Activated naive CD4-positive, alpha-beta T cell treated with anti-CD3 and anti-CD28 coated beads, Interleukin-2, amount 10 ng/mL, durations not matched to agents 7 days and 5 days (primary cell): ENCODE measurements around the gene SF3B2.
A peak's percentile ranks its signal among the peaks of the same experiment; 100 is the strongest.

Experiments used
- CTCF ChIA-PET: fragments of 350-600 bp; sonication (Branson Sonifier 250); formaldehyde crosslinking; loops from one replicate; lab custom pipeline; 2021; ENCODE audit warnings: antibody characterized with exemption; lab: Charles Lee
- DNase-seq: peaks from one replicate; pipeline ENCODE4 v3.0.0-alpha.2; 2020
- H3K27ac Mint-ChIP-seq: one replicate; pipeline ENCODE4 v1.8.0; 2021; ENCODE audit warnings: mild to moderate bottlenecking, moderate library complexity, mixed read lengths
- H3K27me3 Mint-ChIP-seq: one replicate; pipeline ENCODE4 v1.8.0; 2021; ENCODE audit warnings: mild to moderate bottlenecking, mixed read lengths
- H3K36me3 Mint-ChIP-seq: one replicate; pipeline ENCODE4 v1.8.0; 2021; ENCODE audit warnings: mixed read lengths
- H3K4me1 Mint-ChIP-seq: one replicate; pipeline ENCODE4 v1.8.0; 2021; ENCODE audit warnings: mixed read lengths
- H3K4me3 Mint-ChIP-seq: one replicate; pipeline ENCODE4 v1.8.0; 2021; ENCODE audit warnings: mild to moderate bottlenecking, moderate library complexity, mixed read lengths
- H3K9me3 Mint-ChIP-seq: one replicate; pipeline ENCODE4 v1.8.0; 2021; ENCODE audit warnings: mixed read lengths

The SF3B2 gene

GRCh38 chr11:66067640-66068039, 15.5 kb downstream of the SF3B2 start:
- CTCF ChIA-PET = interaction anchor here (0.6 to 8.9 kb wide), 19 partner anchors 8 to 453 kb away, joined by 3 to 89 read pairs (median 5); partner anchors contain the start of gene SF3B2
- no peak overlapping the region for H3K27ac Mint-ChIP-seq
- H3K4me1 Mint-ChIP-seq = peaks cover 61% of the 10 kb centered on the region
- peak; percentile 5 for DNase-seq
- no peak overlapping the region for H3K4me3 Mint-ChIP-seq
- peaks cover 72% of the 10 kb centered on the region for H3K36me3 Mint-ChIP-seq
- H3K9me3 Mint-ChIP-seq = no peaks in the 10 kb centered on the region
- no peaks in the 10 kb centered on the region for H3K27me3 Mint-ChIP-seq

- Mint-ChIP-seq H3K36me3 (peaks cover 71% of the 10 kb centered on the region), H3K4me3 (no peak overlapping the region), H3K27me3 (no peaks in the 10 kb centered on the region), H3K27ac (peak overlapping the region; percentile 92), H3K4me1 (peaks cover 67% of the 10 kb centered on the region), H3K9me3 (no peaks in the 10 kb centered on the region)
- CTCF ChIA-PET = interaction anchor here (0.6 to 8.9 kb wide), 23 partner anchors 8 to 453 kb away, joined by 3 to 89 read pairs (median 4); partner anchors contain the start of gene SF3B2
- DNase-seq = peak; percentile 84
Observed at GRCh38 chr11:66068154-66068821, 16.1 kb downstream of the SF3B2 start.

GRCh38 chr11:66068923-66069714, 17.0 kb downstream of the SF3B2 start:
- no peaks in the 10 kb centered on the region for H3K27me3 Mint-ChIP-seq
- no peaks in the 10 kb centered on the region for H3K9me3 Mint-ChIP-seq
- peaks cover 65% of the 10 kb centered on the region for H3K4me1 Mint-ChIP-seq
- H3K27ac Mint-ChIP-seq = peak overlapping the region; percentile 92
- peak overlapping the region; percentile 76 for H3K4me3 Mint-ChIP-seq
- CTCF ChIA-PET = interaction anchor here (0.8 to 8.9 kb wide), 14 partner anchors 10 to 76 kb away, joined by 3 to 89 read pairs (median 8); partner anchors contain the start of gene SF3B2
- DNase-seq = peak; percentile 57
- peaks cover 66% of the 10 kb centered on the region for H3K36me3 Mint-ChIP-seq

GRCh38 chr11:66069715-66070603, 17.8 kb downstream of the SF3B2 start, which contains the start of gene PACS1:
TSS of gene PACS1 (plus strand) at chr11:66070272. CDS start at chr11:66070487, 215 bp downstream.
- peak; percentile 87 for DNase-seq
- Mint-ChIP-seq H3K36me3 (peaks cover 65% of the 10 kb centered on the region), H3K4me1 (peaks cover 70% of the 10 kb centered on the region), H3K4me3 (peak within 1 kb of the TSS; percentile 98), H3K27me3 (no peaks in the 10 kb centered on the region), H3K9me3 (no peaks in the 10 kb centered on the region), H3K27ac (peak within 1 kb of the TSS; percentile 95)
- CTCF ChIA-PET = interaction anchor here (1.0 to 8.9 kb wide), 7 partner anchors 10 to 65 kb away, joined by 3 to 89 read pairs (median 13); partner anchors contain the start of gene SF3B2

GRCh38 chr11:66070604-66071380, 18.6 kb downstream of the SF3B2 start:
- Mint-ChIP-seq H3K9me3 (no peaks in the 10 kb centered on the region), H3K27ac (peak overlapping the region; percentile 95), H3K4me1 (peaks cover 67% of the 10 kb centered on the region), H3K27me3 (no peaks in the 10 kb centered on the region), H3K36me3 (peaks cover 67% of the 10 kb centered on the region), H3K4me3 (peak overlapping the region; percentile 98)
- peak; percentile 47 for DNase-seq
- CTCF ChIA-PET = interaction anchor here (0.6 to 8.9 kb wide), 8 partner anchors 9 to 151 kb away, joined by 4 to 89 read pairs (median 4); no protein-coding TSS in a partner anchor

- no peaks in the 10 kb centered on the region for H3K9me3 Mint-ChIP-seq
- peak overlapping the region; percentile 98 for H3K4me3 Mint-ChIP-seq
- peaks cover 68% of the 10 kb centered on the region for H3K36me3 Mint-ChIP-seq
- CTCF ChIA-PET = interaction anchor here (0.5 to 8.9 kb wide), 9 partner anchors 8 to 150 kb away, joined by 4 to 89 read pairs (median 5); no protein-coding TSS in a partner anchor
- H3K27ac Mint-ChIP-seq = peak overlapping the region; percentile 95
- H3K27me3 Mint-ChIP-seq = no peaks in the 10 kb centered on the region
- H3K4me1 Mint-ChIP-seq = peaks cover 65% of the 10 kb centered on the region
- DNase-seq = peak; percentile 41
Observed at GRCh38 chr11:66071381-66071801, 19.2 kb downstream of the SF3B2 start.

GRCh38 chr11:66072081-66072480, 19.9 kb downstream of the SF3B2 start:
- no peak for DNase-seq
- peaks cover 64% of the 10 kb centered on the region for H3K36me3 Mint-ChIP-seq

GRCh38 chr11:66072518-66072917, 20.4 kb downstream of the SF3B2 start:
- H3K9me3 Mint-ChIP-seq = no peaks in the 10 kb centered on the region
- peak overlapping the region; percentile 98 for H3K4me3 Mint-ChIP-seq
- DNase-seq = no peak
- peaks cover 62% of the 10 kb centered on the region for H3K36me3 Mint-ChIP-seq
- H3K4me1 Mint-ChIP-seq = peaks cover 58% of the 10 kb centered on the region
- H3K27ac Mint-ChIP-seq = peak overlapping the region; percentile 95
- no peaks in the 10 kb centered on the region for H3K27me3 Mint-ChIP-seq
- CTCF ChIA-PET = interaction anchor here (8.9 kb wide), 1 partner anchor 62 kb away, joined by 89 read pairs; no protein-coding TSS in a partner anchor

More at GRCh38 chr11:66072081-66072480, 19.9 kb downstream of the SF3B2 start:
- CTCF ChIA-PET = interaction anchor here (1.3 to 8.9 kb wide), 6 partner anchors 27 to 150 kb away, joined by 4 to 89 read pairs (median 4); no protein-coding TSS in a partner anchor
- Mint-ChIP-seq H3K4me1 (peaks cover 58% of the 10 kb centered on the region), H3K9me3 (no peaks in the 10 kb centered on the region), H3K27me3 (no peaks in the 10 kb centered on the region), H3K27ac (peak overlapping the region; percentile 95), H3K4me3 (peak overlapping the region; percentile 98)

- Mint-ChIP-seq H3K9me3 (no peaks in the 10 kb centered on the region), H3K4me3 (no peak overlapping the region), H3K4me1 (peaks cover 58% of the 10 kb centered on the region), H3K36me3 (peaks cover 60% of the 10 kb centered on the region), H3K27me3 (no peaks in the 10 kb centered on the region), H3K27ac (peak overlapping the region; percentile 42)
- CTCF ChIA-PET = interaction anchor here (8.9 kb wide), 1 partner anchor 61 kb away, joined by 89 read pairs; no protein-coding TSS in a partner anchor
- no peak for DNase-seq
Observed at GRCh38 chr11:66073669-66074068, 21.5 kb downstream of the SF3B2 start.

GRCh38 chr11:66075273-66075672, 23.1 kb downstream of the SF3B2 start:
- H3K27me3 Mint-ChIP-seq = no peaks in the 10 kb centered on the region
- DNase-seq = no peak
- H3K4me1 Mint-ChIP-seq = peaks cover 64% of the 10 kb centered on the region
- no peak overlapping the region for H3K27ac Mint-ChIP-seq
- CTCF ChIA-PET = interaction anchor here (2.0 kb wide), 1 partner anchor 58 kb away, joined by 5 read pairs; no protein-coding TSS in a partner anchor
- H3K4me3 Mint-ChIP-seq = no peak overlapping the region
- no peaks in the 10 kb centered on the region for H3K9me3 Mint-ChIP-seq
- H3K36me3 Mint-ChIP-seq = peaks cover 70% of the 10 kb centered on the region

- no peak for DNase-seq
- no peak overlapping the region for H3K27ac Mint-ChIP-seq
- H3K36me3 Mint-ChIP-seq = peaks cover 68% of the 10 kb centered on the region
Observed at GRCh38 chr11:66076561-66076960, 24.4 kb downstream of the SF3B2 start.

GRCh38 chr11:66077927-66078326, 25.8 kb downstream of the SF3B2 start:
- Mint-ChIP-seq H3K27me3 (no peaks in the 10 kb centered on the region), H3K27ac (peak overlapping the region; percentile 60), H3K4me3 (no peak overlapping the region), H3K36me3 (peaks cover 65% of the 10 kb centered on the region), H3K4me1 (peaks cover 72% of the 10 kb centered on the region), H3K9me3 (no peaks in the 10 kb centered on the region)
- DNase-seq = no peak
- CTCF ChIA-PET = interaction anchor here (1.0 to 4.6 kb wide), 2 partner anchors 9 to 33 kb away, joined by 3 to 37 read pairs; partner anchors contain the start of gene PACS1

More at GRCh38 chr11:66076561-66076960, 24.4 kb downstream of the SF3B2 start:
- CTCF ChIA-PET = interaction anchor here (0.6 to 2.0 kb wide), 4 partner anchors 9 to 57 kb away, joined by 3 to 5 read pairs (median 3); no protein-coding TSS in a partner anchor
- Mint-ChIP-seq H3K9me3 (no peaks in the 10 kb centered on the region), H3K4me1 (peaks cover 71% of the 10 kb centered on the region), H3K27me3 (no peaks in the 10 kb centered on the region), H3K4me3 (no peak overlapping the region)
